ENCODE measurements around the gene AP5Z1.
"Not testable (repeated sequence)": the region's sequence is repeated elsewhere in the genome, so short reads cannot be mapped to it uniquely, and the experiment has no call there.

Gene AP5Z1

DNA sequence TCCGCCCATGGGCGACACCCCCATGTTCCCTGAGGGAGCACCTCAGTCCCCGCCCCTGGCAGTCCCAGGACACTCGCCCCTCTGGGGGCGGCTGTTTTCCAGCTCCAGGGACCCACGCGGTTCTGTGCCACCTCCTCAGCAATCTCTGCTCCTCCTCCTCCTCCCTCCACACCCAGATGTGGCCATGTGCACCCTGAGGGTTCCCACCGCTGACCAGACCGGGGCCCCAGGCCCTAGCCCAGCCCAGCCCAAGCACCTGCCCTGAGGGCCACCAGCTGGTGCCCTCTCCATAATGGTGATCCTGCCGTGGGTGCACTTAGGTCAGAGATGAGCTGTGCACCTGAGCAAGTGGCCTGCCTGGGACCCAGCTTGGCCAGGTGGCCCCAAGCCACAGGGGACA, 25.1 kb downstream of the AP5Z1 start:
- TF ChIP-seq, protein P1, sequence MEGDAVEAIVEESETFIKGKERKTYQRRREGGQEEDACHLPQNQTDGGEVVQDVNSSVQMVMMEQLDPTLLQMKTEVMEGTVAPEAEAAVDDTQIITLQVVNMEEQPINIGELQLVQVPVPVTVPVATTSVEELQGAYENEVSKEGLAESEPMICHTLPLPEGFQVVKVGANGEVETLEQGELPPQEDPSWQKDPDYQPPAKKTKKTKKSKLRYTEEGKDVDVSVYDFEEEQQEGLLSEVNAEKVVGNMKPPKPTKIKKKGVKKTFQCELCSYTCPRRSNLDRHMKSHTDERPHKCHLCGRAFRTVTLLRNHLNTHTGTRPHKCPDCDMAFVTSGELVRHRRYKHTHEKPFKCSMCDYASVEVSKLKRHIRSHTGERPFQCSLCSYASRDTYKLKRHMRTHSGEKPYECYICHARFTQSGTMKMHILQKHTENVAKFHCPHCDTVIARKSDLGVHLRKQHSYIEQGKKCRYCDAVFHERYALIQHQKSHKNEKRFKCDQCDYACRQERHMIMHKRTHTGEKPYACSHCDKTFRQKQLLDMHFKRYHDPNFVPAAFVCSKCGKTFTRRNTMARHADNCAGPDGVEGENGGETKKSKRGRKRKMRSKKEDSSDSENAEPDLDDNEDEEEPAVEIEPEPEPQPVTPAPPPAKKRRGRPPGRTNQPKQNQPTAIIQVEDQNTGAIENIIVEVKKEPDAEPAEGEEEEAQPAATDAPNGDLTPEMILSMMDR (IDR thresholded peaks at IDR 0.05): no peak
- Histone ChIP-seq H3K9me3 (no peaks in the 10 kb centered on the region), H3K4me3 (ENCODE audit: low read depth in 1 of 2, low read length in 1 of 2) (no peak overlapping the region), H3K4me1 (ENCODE audit: control insufficient read depth in 1 of 2, insufficient read depth in 1 of 2, low read depth in 1 of 2, low read length in 1 of 2) (no peaks in the 10 kb centered on the region), H3K27me3 (peaks cover 8% of the 10 kb centered on the region), H3K36me3 (no peaks in the 10 kb centered on the region), H3K27ac (no peak overlapping the region)

DNA sequence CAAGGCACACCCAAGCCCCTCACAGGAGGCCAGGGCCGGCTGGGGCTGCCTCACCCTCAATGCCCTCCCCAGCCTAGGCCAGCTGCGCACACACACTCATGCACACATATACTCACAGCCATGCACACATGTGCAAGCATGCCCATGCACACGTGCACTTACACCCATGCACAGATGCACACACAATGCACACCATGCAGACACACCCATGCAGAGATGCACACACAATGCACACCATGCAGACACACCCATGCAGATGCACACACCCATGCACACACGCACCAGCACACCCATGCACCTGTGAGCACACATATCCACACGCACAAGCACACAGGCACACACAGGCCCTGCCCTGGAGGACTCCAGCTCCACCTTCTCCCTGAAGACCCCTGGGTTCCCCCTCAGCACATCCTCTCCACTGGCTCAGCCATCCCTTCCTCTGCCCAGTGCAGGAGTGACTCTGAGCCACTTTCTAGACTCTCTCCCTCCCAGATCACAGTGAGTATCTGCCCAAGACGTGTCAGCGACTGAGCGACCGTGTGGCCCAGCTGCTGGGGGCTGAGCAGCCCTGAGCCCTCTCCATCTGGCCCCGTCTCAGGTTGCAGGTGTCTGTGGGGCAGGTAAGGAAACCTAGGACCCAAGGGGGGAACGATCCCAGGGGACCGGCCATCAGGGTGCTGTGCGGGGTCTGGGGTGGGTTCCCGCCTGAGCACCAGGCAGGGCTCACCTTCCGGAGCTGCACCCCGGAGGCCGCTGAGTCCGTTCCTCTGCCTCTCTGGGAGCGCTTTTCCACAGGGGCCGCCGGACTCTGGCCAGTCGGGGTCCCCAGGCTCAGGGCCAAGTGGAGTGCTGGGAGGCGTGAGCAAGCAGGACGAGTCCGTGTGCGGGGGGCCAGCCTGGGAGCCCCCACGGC, 25.8 kb downstream of the AP5Z1 start:
- Histone ChIP-seq H3K27me3 (peaks cover 15% of the 10 kb centered on the region), H3K36me3 (no peaks in the 10 kb centered on the region), H3K9me3 (no peaks in the 10 kb centered on the region), H3K4me1 (ENCODE audit: control insufficient read depth in 1 of 2, insufficient read depth in 1 of 2, low read depth in 1 of 2, low read length in 1 of 2) (no peaks in the 10 kb centered on the region), H3K4me3 (ENCODE audit: low read depth in 1 of 2, low read length in 1 of 2) (no peak overlapping the region), H3K27ac (no peak overlapping the region)
- TF ChIP-seq, protein P1 (IDR thresholded peaks at IDR 0.05): no peak

DNA sequence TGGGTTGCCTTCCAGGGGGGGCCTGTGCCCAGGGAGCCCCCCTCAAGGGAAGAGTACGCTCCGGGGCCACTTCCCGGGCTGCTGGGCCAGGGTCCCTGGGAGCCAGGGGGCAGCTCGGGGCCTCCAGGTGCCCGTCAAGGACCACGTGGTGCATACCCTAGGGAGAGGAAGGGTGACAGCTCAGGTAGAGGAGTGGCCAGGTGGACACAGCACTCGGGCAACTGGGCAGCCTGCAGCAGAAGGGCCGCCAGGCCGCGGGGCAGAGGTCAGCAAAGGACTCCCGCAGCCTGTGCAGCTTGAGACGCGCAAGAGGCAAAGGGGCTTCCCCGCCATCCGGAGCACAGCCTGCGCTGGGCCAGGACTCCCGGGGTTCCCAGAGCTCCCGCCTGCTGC, 26.4 kb downstream of the AP5Z1 start:
- TF ChIP-seq, protein P1 (IDR thresholded peaks at IDR 0.05): no peak
- peaks cover 22% of the 10 kb centered on the region for H3K27me3 ChIP-seq
- no peaks in the 10 kb centered on the region for H3K9me3 ChIP-seq
- H3K4me1 ChIP-seq (ENCODE audit: control insufficient read depth in 1 of 2, insufficient read depth in 1 of 2, low read depth in 1 of 2, low read length in 1 of 2): no peaks in the 10 kb centered on the region
- no peak overlapping the region for H3K27ac ChIP-seq
- H3K4me3 ChIP-seq (ENCODE audit: low read depth in 1 of 2, low read length in 1 of 2): no peak overlapping the region
- no peaks in the 10 kb centered on the region for H3K36me3 ChIP-seq

DNA sequence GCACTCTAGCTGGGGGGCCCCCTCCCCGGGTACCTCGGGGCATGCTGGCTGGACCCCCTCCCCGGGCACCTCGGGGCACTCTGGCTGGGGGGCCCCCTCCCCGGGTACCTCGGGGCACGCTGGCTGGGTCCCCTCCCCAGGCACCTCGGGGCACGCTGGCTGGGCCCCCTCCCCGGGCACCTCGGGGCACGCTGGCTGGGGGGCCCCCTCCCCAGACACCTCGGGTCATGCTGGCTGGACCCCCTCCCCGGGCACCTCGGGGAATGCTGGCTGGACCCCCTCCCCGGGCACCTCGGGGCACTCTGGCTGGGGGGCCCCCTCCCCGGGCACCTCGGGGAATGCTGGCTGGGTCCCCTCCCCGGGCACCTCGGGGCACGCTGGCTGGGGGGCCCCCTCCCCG, 27.2 kb downstream of the AP5Z1 start:
- not testable (repeated sequence) for H3K9me3 ChIP-seq; H3K4me3 ChIP-seq (ENCODE audit: low read depth in 1 of 2, low read length in 1 of 2); H3K27ac ChIP-seq; H3K4me1 ChIP-seq (ENCODE audit: control insufficient read depth in 1 of 2, insufficient read depth in 1 of 2, low read depth in 1 of 2, low read length in 1 of 2); H3K36me3 ChIP-seq
- peaks cover 27% of the 10 kb centered on the region for H3K27me3 ChIP-seq

DNA sequence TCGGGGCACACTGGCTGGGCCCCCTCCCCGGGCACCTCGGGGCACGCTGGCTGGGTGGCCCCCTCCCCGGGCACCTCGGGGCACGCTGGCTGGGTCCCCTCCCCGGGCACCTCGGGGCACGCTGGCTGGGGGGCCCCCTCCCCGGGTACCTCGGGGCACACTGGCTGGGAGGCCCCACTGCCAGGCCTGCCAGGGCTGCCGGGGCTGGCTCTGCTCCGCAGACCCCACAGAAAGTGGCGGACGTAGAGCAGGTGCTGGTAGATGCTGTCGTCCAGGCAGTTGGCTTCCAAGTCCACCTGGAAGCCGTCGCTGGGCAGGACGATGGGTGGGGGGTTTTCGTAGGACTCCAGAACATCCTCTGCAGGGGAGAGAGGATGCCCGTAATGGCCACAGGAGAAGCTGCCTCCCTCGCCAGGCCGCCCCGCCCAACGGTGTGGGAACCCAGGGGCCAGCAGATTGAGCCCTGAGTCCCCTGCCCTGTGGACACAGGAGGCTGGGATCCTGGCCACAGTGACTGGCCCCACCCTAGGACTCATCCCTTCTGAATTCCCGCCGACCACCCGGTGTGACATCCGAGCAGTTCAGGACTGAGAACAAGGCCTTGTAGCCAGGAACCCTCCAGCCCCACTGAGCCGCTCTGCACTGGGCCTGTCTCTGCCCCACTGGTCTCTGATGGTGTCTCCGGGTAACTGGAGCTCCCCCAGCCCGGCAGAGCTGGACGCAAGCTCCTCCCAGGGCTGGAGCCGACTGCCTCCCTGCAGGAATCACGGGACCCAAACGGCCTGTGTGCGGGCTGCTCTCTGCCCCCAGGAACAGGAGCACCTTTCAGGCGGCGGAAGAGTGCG, 28.2 kb downstream of the AP5Z1 start:
- Histone ChIP-seq H3K4me3 (ENCODE audit: low read depth in 1 of 2, low read length in 1 of 2) (no peak overlapping the region), H3K27ac (no peak overlapping the region), H3K9me3 (no peaks in the 10 kb centered on the region), H3K4me1 (ENCODE audit: control insufficient read depth in 1 of 2, insufficient read depth in 1 of 2, low read depth in 1 of 2, low read length in 1 of 2) (no peaks in the 10 kb centered on the region), H3K27me3 (peaks cover 36% of the 10 kb centered on the region), H3K36me3 (no peaks in the 10 kb centered on the region)
- TF ChIP-seq, protein P1 (IDR thresholded peaks at IDR 0.05): no peak

Measured in neutrophil (primary cell).